ENCODE measurements around the gene CCR6. TPM values are rescaled to one million over a fixed set of nuclear protein-coding genes. Genes with fewer than 3 reads are reported as not detected.

Gene CCR6
- total RNA-seq, 1 experiment from 2014 or later = not detected

- Histone ChIP-seq H2BK5ac (ENCODE audit: insufficient read length, low read length) (no peak overlapping the region), H3K9ac (ENCODE audit: extremely low read depth, insufficient read length, low read length) (no peak overlapping the region), H2BK15ac (ENCODE audit: low read depth, low read length) (no peak overlapping the region), H2BK20ac (ENCODE audit: low read depth, low read length, poor library complexity, severe bottlenecking) (no peak overlapping the region), H3K9me3 (ENCODE audit: control insufficient read depth, low read depth, low read length) (no peaks in the 10 kb centered on the region), H3K23me2 (ENCODE audit: insufficient read length, low read depth, low read length, poor library complexity, severe bottlenecking) (no peaks in the 10 kb centered on the region), H3K79me2 (ENCODE audit: insufficient read depth, low read length) (no peaks in the 10 kb centered on the region), H3T11ph (ENCODE audit: low read length) (no peak overlapping the region), H4K5ac (ENCODE audit: insufficient read length, low read depth, low read length) (no peak overlapping the region), H3K27ac (ENCODE audit: insufficient read length, low read depth, low read length) (no peak overlapping the region), H3K18ac (ENCODE audit: insufficient read length, low read depth, low read length) (no peak overlapping the region), H4K8ac (replicated peaks; ENCODE audit: insufficient read length, low read depth, low read length) (no peak overlapping the region), H3K4me1 (ENCODE audit: insufficient read depth, low read length) (no peaks in the 10 kb centered on the region), H3K56ac (ENCODE audit: insufficient read length, low read depth, low read length) (no peak overlapping the region), H2BK120ac (ENCODE audit: low read depth, low read length, poor library complexity, severe bottlenecking) (no peak overlapping the region), H3K4me2 (ENCODE audit: insufficient read depth, insufficient read length, low read length) (no peak overlapping the region), H4K91ac (ENCODE audit: insufficient read length, low read depth, low read length) (no peak overlapping the region), H3K79me1 (ENCODE audit: insufficient read depth, low read depth, low read length, poor library complexity, severe bottlenecking) (no peaks in the 10 kb centered on the region), H2BK12ac (ENCODE audit: insufficient read length, low read depth, low read length) (no peak overlapping the region), H2AK5ac (ENCODE audit: insufficient read length, low read length) (no peak overlapping the region), H3K27me3 (ENCODE audit: insufficient read depth, low read length) (no peaks in the 10 kb centered on the region), H2AFZ (ENCODE audit: low read length) (no peak overlapping the region), H3K14ac (ENCODE audit: insufficient read depth, low read length) (no peak overlapping the region), H4K20me1 (ENCODE audit: control insufficient read depth, insufficient read depth, insufficient read length) (no peaks in the 10 kb centered on the region), H3K4ac (ENCODE audit: low read depth, low read length) (no peak overlapping the region), H3K23ac (ENCODE audit: insufficient read length, low read depth, low read length) (no peak overlapping the region)
- DNase-seq = no peak
- Mint-ChIP-seq H3K4me3 (no peak overlapping the region), H3K27me3 (ENCODE audit: low read depth) (no peaks in the 10 kb centered on the region; the same call in 1 of the 2 replicates), H3K9me3 (no peaks in the 10 kb centered on the region), H3K4me1 (peaks cover 6% of the 10 kb centered on the region in 2 experiments; a peak in 3 of 4 replicates), H3K36me3 (ENCODE audit: insufficient read depth in 1 of 3, low read depth in 3 of 3) (no peaks in the 10 kb centered on the region), H3K27ac (no peak overlapping the region; a peak in 1 of 7 replicates)
- WGBS (ENCODE audit: extremely low coverage, insufficient read length, low lambda C conversion rate) = no CpG with 5 or more reads among the region's 23 CpGs
- TF ChIP-seq CTCF (conservative IDR thresholded peaks at IDR 0.05) = no peak
These were observed 11.8 kb downstream of the CCR6 start for GRCh38 chr6:167134448-167135328.
